NCI-H524 treated with DMSO at 0.1 percent for 48 hours (cell line): ENCODE data around the gene CRX.
"Not testable (repeated sequence)": the region's sequence is repeated elsewhere in the genome, so short reads cannot be mapped to it uniquely, and the experiment has no call there.

ENCODE experiments used
- DNase-seq: peaks from one replicate; lab custom pipeline; 2025; lab: John Stamatoyannopoulos, UW

The CRX gene

GRCh38 chr19:47859838-47860237, 38.1 kb downstream of the CRX start:
- not testable (repeated sequence) for DNase-seq

- no peak for DNase-seq
Observed at GRCh38 chr19:47860602-47861297, 39.0 kb downstream of the CRX start.

DNA sequence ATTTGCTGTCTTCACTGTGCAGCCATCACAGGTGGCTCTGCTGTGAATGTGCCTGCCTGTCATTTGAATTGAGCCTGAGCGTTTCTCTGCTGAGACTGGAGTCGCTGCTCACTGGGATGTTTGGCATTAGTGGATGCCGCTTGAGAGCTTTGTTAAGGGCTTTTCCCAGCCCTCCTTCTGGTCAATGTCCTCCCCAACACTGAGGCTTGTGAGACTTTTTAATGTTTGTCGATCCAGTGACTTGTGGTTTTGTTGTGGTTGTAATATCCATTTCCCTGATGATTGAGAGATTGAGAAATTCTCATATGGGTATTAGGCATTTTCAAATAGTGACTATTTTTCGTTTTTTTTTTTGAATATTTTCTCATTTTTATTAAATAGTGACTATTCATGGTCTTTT, 39.9 kb downstream of the CRX start:
- no peak for DNase-seq

DNA sequence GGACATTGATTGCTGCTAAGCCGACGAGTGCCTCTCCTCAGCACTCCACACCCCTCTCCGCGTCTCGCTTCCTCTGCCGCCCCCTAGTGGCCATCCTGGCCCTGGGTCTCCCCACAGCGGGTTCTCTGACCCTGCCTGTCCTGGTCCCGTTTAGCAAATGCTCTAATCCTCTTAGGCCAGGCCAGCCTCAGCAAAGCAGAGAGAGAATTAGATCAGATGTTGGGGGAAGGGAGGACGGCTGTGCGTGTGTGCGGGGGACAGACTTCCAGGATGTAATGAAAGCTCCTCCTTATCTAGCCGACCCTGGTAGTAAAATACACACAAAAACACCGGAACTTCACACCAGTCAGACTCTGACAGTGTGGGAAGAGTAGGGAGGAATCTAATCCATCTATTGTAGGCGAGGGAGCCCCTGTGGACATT, 41.8 kb downstream of the CRX start:
- DNase-seq, result peak; percentile 74

DNA sequence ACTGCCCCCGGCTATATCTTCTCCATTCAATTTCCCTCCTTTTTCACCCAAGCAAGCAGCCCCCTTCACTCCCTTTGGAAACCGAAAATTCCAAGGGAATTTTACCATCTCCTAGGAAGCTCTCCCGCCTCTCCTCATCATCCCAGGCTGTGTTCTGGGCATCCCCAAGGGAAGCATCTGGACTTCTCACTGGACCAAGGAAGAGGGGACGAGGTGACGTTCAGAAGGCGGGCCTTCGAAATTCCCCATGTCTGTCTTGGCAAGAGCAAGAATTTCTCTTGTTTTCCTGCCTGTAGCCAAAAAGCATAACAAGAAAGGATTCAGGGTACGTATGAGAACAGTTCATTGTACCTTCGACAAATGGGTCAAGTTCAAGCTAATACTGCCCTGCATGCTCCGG, 43.4 kb downstream of the CRX start:
- no peak for DNase-seq

DNA sequence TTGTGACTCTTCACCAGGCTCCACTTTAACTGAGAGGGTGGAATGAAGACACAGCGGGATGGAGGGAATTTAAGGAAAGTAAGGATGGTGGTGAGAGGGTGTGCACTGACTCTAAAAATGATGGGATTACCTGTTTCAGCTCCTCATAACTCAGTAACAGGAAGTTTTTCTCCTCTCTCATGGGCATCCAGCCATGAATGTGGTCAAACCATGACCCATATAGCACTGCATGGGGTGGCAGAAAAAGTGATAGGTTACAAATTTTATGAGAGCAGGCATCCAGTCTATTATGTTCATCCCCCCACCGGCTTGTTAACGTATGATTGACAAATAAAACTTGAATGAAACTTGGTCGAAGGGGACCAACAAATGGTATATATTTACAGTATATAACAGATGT, 57.2 kb downstream of the CRX start:
- no peak for DNase-seq

DNA sequence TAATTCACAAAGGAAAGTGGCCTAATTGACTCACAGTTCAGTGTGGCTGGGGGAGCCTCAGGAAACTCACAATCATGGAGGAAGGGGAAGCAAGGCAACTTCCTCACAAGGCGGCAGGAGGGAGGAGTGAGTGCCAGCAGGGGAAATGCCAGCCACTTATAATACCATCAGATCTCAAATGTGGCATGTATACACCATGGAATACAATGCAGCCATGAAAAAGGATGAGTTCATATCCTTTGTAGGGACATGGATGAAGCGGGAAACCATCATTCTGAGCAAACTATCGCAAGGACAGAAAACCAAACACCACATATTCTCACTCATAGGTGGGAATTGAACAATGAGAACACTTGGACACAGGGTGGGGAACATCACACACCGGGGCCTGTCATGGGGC, 57.6 kb downstream of the CRX start:
- not testable (repeated sequence) for DNase-seq

GRCh38 chr19:47881757-47882156, 60.0 kb downstream of the CRX start:
- no peak for DNase-seq

- no peak for DNase-seq
Observed at GRCh38 chr19:47882890-47883289, 61.2 kb downstream of the CRX start.

DNA sequence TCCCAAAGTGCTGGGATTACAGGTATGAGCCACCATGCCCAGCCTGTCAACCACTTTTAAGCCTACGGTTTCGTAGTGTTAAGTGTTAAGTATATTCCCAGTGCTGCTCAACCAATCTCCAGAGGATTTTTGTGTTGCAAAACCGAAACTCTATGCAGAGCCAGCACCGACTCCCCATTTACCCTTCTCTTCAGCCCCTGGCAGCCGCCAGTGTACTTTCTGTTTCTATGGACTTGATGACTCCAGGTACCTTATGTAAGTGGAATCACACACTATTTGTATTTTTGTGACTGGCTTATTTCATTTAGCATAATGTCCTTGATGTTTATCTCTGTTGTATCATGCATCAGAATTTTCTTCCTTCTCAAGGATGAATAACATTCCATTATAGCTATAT, 63.3 kb downstream of the CRX start:
- no peak for DNase-seq

- DNase-seq, result no peak
Observed at GRCh38 chr19:47886010-47886559, 64.3 kb downstream of the CRX start, which contains the start of gene SULT2A1. Gene SULT2A1, minus strand, starts transcription at chr19:47886315. Its CDS starts 58 bp downstream, at chr19:47886257.

DNA sequence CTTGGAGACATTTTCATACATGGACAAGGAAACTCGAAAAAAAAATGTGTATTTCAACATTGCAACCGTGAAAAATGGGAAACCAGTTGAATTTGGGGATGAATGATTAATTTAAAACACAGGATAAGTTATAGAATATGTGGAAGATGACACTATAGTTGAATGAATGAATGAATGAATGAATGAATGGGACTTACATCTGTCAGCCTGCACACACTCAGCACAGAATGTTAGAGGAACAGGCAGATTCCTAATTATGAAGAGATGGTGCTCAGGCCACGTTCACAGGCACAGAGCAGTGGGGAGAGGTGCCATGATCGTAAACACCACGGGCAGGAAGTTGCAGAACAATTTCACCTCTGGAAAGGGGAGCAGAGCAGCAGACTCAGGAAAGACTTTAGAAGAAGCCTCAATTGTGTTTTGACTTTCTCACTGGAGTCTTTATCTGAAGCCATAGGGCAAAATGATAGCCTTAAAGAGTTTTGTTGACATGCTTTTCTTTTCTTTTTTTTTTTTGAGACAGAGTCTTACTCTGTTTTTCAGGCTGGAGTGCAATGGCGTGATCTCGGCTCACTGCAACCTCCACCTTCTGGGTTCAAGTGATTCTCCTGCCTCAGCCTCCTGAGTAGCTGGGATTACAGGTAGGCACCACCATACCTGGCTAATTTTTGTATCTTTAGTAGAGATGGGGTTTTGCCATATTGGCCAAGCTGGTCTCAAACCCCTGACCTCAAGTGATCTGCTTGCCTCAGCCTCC, 69.3 kb downstream of the CRX start:
- no peak for DNase-seq

DNA sequence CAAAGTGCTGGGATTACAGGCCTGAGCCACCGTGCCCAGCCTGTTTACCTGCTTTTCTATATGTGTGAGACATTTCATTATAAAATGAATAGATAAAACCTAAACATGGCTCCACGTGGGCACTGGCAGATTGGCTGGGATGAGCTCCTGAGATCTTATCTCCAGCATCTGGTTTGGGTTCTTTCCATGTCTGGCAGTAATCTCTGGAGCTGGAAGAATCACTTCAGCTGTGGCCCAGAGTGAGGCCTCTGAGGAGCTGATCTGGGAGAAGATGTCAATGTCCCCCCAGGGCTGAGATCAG, 69.8 kb downstream of the CRX start:
- no peak for DNase-seq

- DNase-seq, result no peak
Observed at GRCh38 chr19:47891923-47892666, 70.4 kb downstream of the CRX start.
